ENCODE data around the gene BAZ2A. TPM values are rescaled to one million over a fixed set of nuclear protein-coding genes. Genes with fewer than 3 reads are reported as not detected.
A peak's percentile ranks its signal among the peaks of the same experiment; 100 is the strongest.

BAZ2A gene
- total and polyA plus RNA-seq, 2 experiments from 2014 or later = 109 to 111 TPM

- DNase-seq (ENCODE audit: low spot score) = no peak
- Histone ChIP-seq H3K9me2 (ENCODE audit: insufficient read depth) (no peaks in the 10 kb centered on the region), H3K4me1 (ENCODE audit: insufficient read depth) (peaks cover 1% of the 10 kb centered on the region), H4K20me1 (replicated peaks; ENCODE audit: insufficient read depth) (peaks cover 76% of the 10 kb centered on the region), H3K36me3 (ENCODE audit: insufficient read depth) (peaks cover 13% of the 10 kb centered on the region), H3K4me3 (no peak overlapping the region), H2AFZ (no peak overlapping the region), H3K79me2 (replicated peaks; ENCODE audit: insufficient read depth) (peaks cover 100% of the 10 kb centered on the region), H3K27me3 (ENCODE audit: insufficient read depth) (no peaks in the 10 kb centered on the region), H3F3A (replicated peaks; ENCODE audit: low read depth) (peaks cover 10% of the 10 kb centered on the region; the same call in 1 of the 2 replicates), H3K27ac (ENCODE audit: low read depth) (peak overlapping the region; percentile 35; the same call in 1 of the 2 replicates), H3K4me2 (no peak overlapping the region)
- no peaks in the 10 kb centered on the region for H3K9me3 Mint-ChIP-seq
- H3K4me1 Mint-ChIP-seq = peaks cover 9% of the 10 kb centered on the region
- ATAC-seq = no peak
- TF ChIP-seq POLR2AphosphoS5 (IDR thresholded peaks at IDR 0.05; ENCODE audit: low read depth) (no peak), ZNF462 (CRISPR knock-in tag; IDR thresholded peaks at IDR 0.05) (no peak), STAT1 (IDR thresholded peaks at IDR 0.05; ENCODE audit: unreplicated experiment) (no peak), ZNF331 (CRISPR knock-in tag; IDR thresholded peaks at IDR 0.05; ENCODE audit: low read depth) (no peak), EZH2 (IDR thresholded peaks at IDR 0.05; ENCODE audit: low read depth, unreplicated experiment) (no peak), NANOG (IDR thresholded peaks at IDR 0.05; ENCODE audit: borderline replicate concordance) (no peak), JUNB (IDR thresholded peaks at IDR 0.05; ENCODE audit: unreplicated experiment) (no peak), ETS1 (IDR thresholded peaks at IDR 0.05) (no peak), CTCF (conservative IDR thresholded peaks at IDR 0.05; ENCODE audit: low read depth in 2 of 2) (no peak), REST (IDR thresholded peaks at IDR 0.05; ENCODE audit: unreplicated experiment) (no peak)
- peaks cover 63% of the 10 kb centered on the region for H3K36me3 Mint-ChIP-seq (ENCODE audit: low read depth)
- no peak overlapping the region for H3K4me3 Mint-ChIP-seq
- H3K27ac Mint-ChIP-seq = no peak overlapping the region; the same call in 1 of the 2 replicates
- H3K27me3 Mint-ChIP-seq (ENCODE audit: insufficient read depth, low read depth, poor library complexity) = peaks cover 7% of the 10 kb centered on the region
Observed at GRCh38 chr12:56677680-56678079, 47.6 kb upstream of the BAZ2A start.
